Ovary (tissue), 9 donors: ENCODE data around the gene TPK1. TPM values are rescaled to one million over a fixed set of nuclear protein-coding genes. Genes with fewer than 3 reads are reported as not detected.

Experiments
- DNase-seq, 5 donors: peaks; one replicate each; pipeline ENCODE4 v3.0.0-alpha.2; 2019 to 2020
- H3K27ac ChIP-seq, 2 donors: fragments of 200-600 bp; one replicate each; pipeline versions ENCODE4 v1.5.1 to v1.8.0; 2019 to 2022
- H3K27me3 ChIP-seq: fragments of 200-600 bp; one replicate; pipeline ENCODE4 v1.8.0; 2022
- H3K36me3 ChIP-seq: fragments of 200-600 bp; sonication (generic); one replicate; pipeline ENCODE4 v1.5.1; 2019
- H3K4me1 ChIP-seq: one replicate; pipeline ENCODE4 v1.8.1; 2013; ENCODE audit warnings: mild to moderate bottlenecking, moderate library complexity; ENCODE audit not compliant: insufficient read depth
- H3K4me3 ChIP-seq: fragments of 200-600 bp; sonication (generic); one replicate; pipeline ENCODE4 v1.5.1; 2017
- H3K9me3 ChIP-seq, 2 donors: fragments of 200-600 bp in 1 of 2; sonication (generic) in 1 of 2; one replicate each; pipeline versions ENCODE4 v1.5.1 to v1.8.1; 2013 to 2019; ENCODE audit warnings: mild to moderate bottlenecking in 1 of 2, moderate library complexity in 1 of 2
- CTCF ChIP-seq, 3 donors: fragments of 450-650 bp in 2 of 3; fragments of 200-600 bp in 1 of 3; IDR thresholded peaks; one replicate each; pipeline versions ENCODE4 v1.5.1 to v1.8.0; 2016 to 2022; ENCODE audit warnings: antibody characterized with exemption in 3 of 3, mild to moderate bottlenecking in 1 of 3
- EP300 ChIP-seq: sonication (generic); formaldehyde crosslinking; IDR thresholded peaks from one replicate; pipeline ENCODE4 v1.6.1; 2017; ENCODE audit warnings: antibody characterized with exemption
- POLR2A ChIP-seq: fragments of 450-650 bp; IDR thresholded peaks from one replicate; pipeline ENCODE4 v1.6.1; 2017; ENCODE audit warnings: antibody characterized with exemption, mild to moderate bottlenecking, moderate library complexity
- WGBS, 3 donors: extraction: QIAGEN DNeasy Blood & Tissue Kit in 1 of 3; methylation state at CpG; one replicate each; pipeline versions ENCODE4 v1.1.5 to v1.1.7; 2013 to 2017; 5-methylcytosine and 5-hydroxymethylcytosine counted together
- intact Hi-C, 4 donors: fragments of 100-400 bp; cut with DNase I; formaldehyde crosslinking; loops; one replicate each; pipeline versions ENCODE4 v1.11.0 to v1.15.1; 2022 to 2023
- polyA plus RNA-seq, 2 donors: library from polyadenylated mRNA; stranded (reverse); fragments of 200-250 nt in 1 of 2; fragments of 350-450 nt in 1 of 2; fragmentation: Illumina TruSeq in 1 of 2; extraction: RNeasy Lipid Tissue Mini Kit (QIAGEN cat#74804) in 1 of 2; gene quantifications; one replicate each; pipeline ENCODE4 v1.2.3, GENCODE V29; 2013 to 2014
- total RNA-seq, 7 donors: library from RNA; depleted of rRNA in 2 of 7; stranded (reverse); fragments of >200 nt in 2 of 7; fragmentation: NEBNext Ultra II Directional in 3 of 7; extraction: Animal tissue kit (Norgen Biotek cat#: 25700) in 3 of 7; gene quantifications; one replicate each; pipeline versions ENCODE4 v1.1.0 to v1.2.4, GENCODE V29; 2016 to 2023
- donor health status: DM: no; HTN: no; CAD: no; lungs with moderate emphysema.
- donor health status: DM: no; HTN: no; CAD: no.
- donor health status: Bipolar disorder and iron deficiency.
- donor health status: DM: yes; HTN: yes; CAD: no.
- donor health status: DM: no; HTN: no; CAD: no.
- donor health status: DM: yes; HTN: yes; CAD: no.

The TPK1 gene
- total and polyA plus RNA-seq, 9 donors, result 3.2 to 13.1 (median 4.6) TPM

GRCh38 chr7:144468990-144469732 is 366.7 kb downstream of the TPK1 start:
- Histone ChIP-seq H3K27ac (no peak overlapping the region), H3K27me3 (no peaks in the 10 kb centered on the region), H3K36me3 (no peaks in the 10 kb centered on the region), H3K4me3 (no peak overlapping the region), H3K4me1 (no peaks in the 10 kb centered on the region), H3K9me3 (no peaks in the 10 kb centered on the region)
- no peak for DNase-seq
- no peak for TF ChIP-seq POLR2A
- TF ChIP-seq CTCF (IDR thresholded peaks at IDR 0.05), result no peak
- no peak for TF ChIP-seq EP300
- intact Hi-C loops, result no loop called here

DNA sequence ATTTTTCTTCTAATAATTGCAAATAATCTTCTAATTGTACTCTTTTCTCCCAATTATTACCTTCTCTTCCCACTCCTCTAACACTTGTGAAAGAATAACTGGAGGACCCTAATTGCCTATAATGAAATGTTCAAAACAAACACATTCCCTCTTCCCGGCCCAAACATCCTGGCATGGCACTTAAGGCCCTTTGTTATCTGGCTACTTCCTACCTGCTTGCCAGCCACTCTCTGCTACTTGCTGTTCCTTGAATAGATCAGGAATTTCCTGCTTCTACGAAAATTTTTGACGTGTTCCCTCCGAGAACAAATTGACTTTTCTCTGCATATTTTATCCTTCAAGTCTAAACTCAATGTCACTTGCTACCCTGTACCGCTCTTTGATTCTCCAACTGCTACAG is 376.2 kb downstream of the TPK1 start:
- Histone ChIP-seq H3K36me3 (no peaks in the 10 kb centered on the region), H3K27ac (no peak overlapping the region), H3K4me1 (no peaks in the 10 kb centered on the region), H3K27me3 (no peaks in the 10 kb centered on the region), H3K4me3 (no peak overlapping the region), H3K9me3 (no peaks in the 10 kb centered on the region)
- TF ChIP-seq CTCF (IDR thresholded peaks at IDR 0.05) (no peak), POLR2A (no peak), EP300 (no peak)
- intact Hi-C loops, result no loop called here
- WGBS, 3 donors, result 76 to 88% (median 81%) methylated on average over 5 of the region's 5 CpGs
- DNase-seq, result no peak

GRCh38 chr7:144455040-144455404 is 380.8 kb downstream of the TPK1 start:
- no peak for TF ChIP-seq POLR2A
- TF ChIP-seq EP300, result no peak
- TF ChIP-seq CTCF (IDR thresholded peaks at IDR 0.05), result no peak
- H3K27ac ChIP-seq, result no peak overlapping the region
- WGBS, 3 donors, result 56 to 91% (median 72%) methylated on average over 5 of the region's 5 CpGs

GRCh38 chr7:144454256-144455039 is 381.4 kb downstream of the TPK1 start:
- intact Hi-C loops, result loop anchor here in 1 of 4 donors (5.0 kb wide), 1 partner anchor 1842 kb away; no protein-coding TSS in a partner anchor
- TF ChIP-seq EP300, result no peak
- no peak for TF ChIP-seq POLR2A
- no peak for TF ChIP-seq CTCF (IDR thresholded peaks at IDR 0.05)
- WGBS, 3 donors, result 88 to 92% (median 91%) methylated on average over 3 of the region's 3 CpGs
- DNase-seq, result no peak
- no peaks in the 10 kb centered on the region for H3K27me3 ChIP-seq
- H3K27ac ChIP-seq, result no peak overlapping the region
- no peaks in the 10 kb centered on the region for H3K36me3 ChIP-seq
- H3K4me1 ChIP-seq, result no peaks in the 10 kb centered on the region
- no peak overlapping the region for H3K4me3 ChIP-seq
- H3K9me3 ChIP-seq, result no peaks in the 10 kb centered on the region

More at GRCh38 chr7:144455040-144455404, 380.8 kb downstream of the TPK1 start:
- H3K27me3 ChIP-seq, result no peaks in the 10 kb centered on the region
- no peaks in the 10 kb centered on the region for H3K4me1 ChIP-seq
- H3K9me3 ChIP-seq, result no peaks in the 10 kb centered on the region
- H3K4me3 ChIP-seq, result no peak overlapping the region
- no peak for DNase-seq
- H3K36me3 ChIP-seq, result no peaks in the 10 kb centered on the region
- intact Hi-C loops, result no loop called here
